HG02623 (cell line): Measurements from ENCODE around the gene RBPJ.

Experiments used
- ATAC-seq: cut with Tn5 transposase; IDR thresholded peaks from one replicate; pipeline ENCODE4 v1.9.1; 2021; ENCODE audit warnings: moderate library complexity; ENCODE audit not compliant: unreplicated experiment

RBPJ gene

GRCh38 chr4:26452565-26453531 is 132.0 kb downstream of the RBPJ start:
- ATAC-seq = no peak

GRCh38 chr4:26454961-26455360 is 134.1 kb downstream of the RBPJ start:
- ATAC-seq = no peak

- no peak for ATAC-seq
Observed at GRCh38 chr4:26455571-26455970, 134.8 kb downstream of the RBPJ start.

- no peak for ATAC-seq
Observed at GRCh38 chr4:26457412-26457811, 136.6 kb downstream of the RBPJ start.

- ATAC-seq = no peak
Observed at GRCh38 chr4:26458157-26458561, 137.3 kb downstream of the RBPJ start.

GRCh38 chr4:26459054-26459755 is 138.4 kb downstream of the RBPJ start:
- ATAC-seq = peak; percentile 64

- no peak for ATAC-seq
Observed at GRCh38 chr4:26459756-26460530, 139.1 kb downstream of the RBPJ start.

- ATAC-seq = no peak
Observed at GRCh38 chr4:26462874-26463273, 142.1 kb downstream of the RBPJ start.

GRCh38 chr4:26463386-26463785 is 142.6 kb downstream of the RBPJ start:
- ATAC-seq = no peak

GRCh38 chr4:26464420-26465095 is 143.7 kb downstream of the RBPJ start:
- no peak for ATAC-seq

- ATAC-seq = no peak
Observed at GRCh38 chr4:26466578-26467270, 145.9 kb downstream of the RBPJ start.

GRCh38 chr4:26467724-26468123 is 146.9 kb downstream of the RBPJ start:
- no peak for ATAC-seq

GRCh38 chr4:26468283-26468949 is 147.6 kb downstream of the RBPJ start:
- ATAC-seq = no peak

- no peak for ATAC-seq
Observed at GRCh38 chr4:26468977-26469376, 148.2 kb downstream of the RBPJ start.

- ATAC-seq = no peak
Observed at GRCh38 chr4:26471890-26472289, 151.1 kb downstream of the RBPJ start.

- ATAC-seq = no peak
Observed at GRCh38 chr4:26473893-26474292, 153.1 kb downstream of the RBPJ start.

- no peak for ATAC-seq
Observed at GRCh38 chr4:26474551-26474950, 153.7 kb downstream of the RBPJ start.

GRCh38 chr4:26475716-26476115 is 154.9 kb downstream of the RBPJ start:
- no peak for ATAC-seq

GRCh38 chr4:26476545-26476944 is 155.7 kb downstream of the RBPJ start:
- ATAC-seq = no peak

- no peak for ATAC-seq
Observed at GRCh38 chr4:26478330-26478729, 157.5 kb downstream of the RBPJ start.
